Kidney epithelial cell (primary cell): ENCODE data around the gene LEMD1. TPM values are rescaled to one million over a fixed set of nuclear protein-coding genes. Genes with fewer than 3 reads are reported as not detected.

Experiments used
- DNase-seq: peaks from one replicate; pipeline ENCODE4 v3.0.0-alpha.2; 2010; ENCODE audit warnings: low read depth
- H3K27me3 ChIP-seq: 2 replicates; pipeline ENCODE4 v1.6.0; 2011; ENCODE audit warnings: low read length; ENCODE audit not compliant: control insufficient read depth, insufficient read depth
- H3K36me3 ChIP-seq: 2 replicates; pipeline ENCODE4 v1.5.1; 2011; ENCODE audit warnings: low read length; ENCODE audit not compliant: control insufficient read depth, insufficient read depth
- H3K4me3 ChIP-seq: 2 replicates; pipeline ENCODE4 v1.5.1; 2011; ENCODE audit warnings: low read depth, mild to moderate bottlenecking, control low read depth, low read length
- total RNA-seq: library from RNA; depleted of rRNA; stranded (reverse); fragments of >200 nt; gene quantifications from 2 replicates; pipeline ENCODE4 v1.2.3, GENCODE V29; 2015
- TF ChIP-seq, protein P1 (sequence below): IDR thresholded peaks from 2 replicates; pipeline ENCODE4 v1.5.1; 2011; ENCODE audit warnings: mild to moderate bottlenecking, moderate library complexity, low read length, control low read depth, inconsistent platforms; ENCODE audit not compliant: insufficient read depth, poor library complexity, severe bottlenecking

LEMD1 gene
- total RNA-seq, 1 donor from 2014 or later, result 5.1 TPM

DNA sequence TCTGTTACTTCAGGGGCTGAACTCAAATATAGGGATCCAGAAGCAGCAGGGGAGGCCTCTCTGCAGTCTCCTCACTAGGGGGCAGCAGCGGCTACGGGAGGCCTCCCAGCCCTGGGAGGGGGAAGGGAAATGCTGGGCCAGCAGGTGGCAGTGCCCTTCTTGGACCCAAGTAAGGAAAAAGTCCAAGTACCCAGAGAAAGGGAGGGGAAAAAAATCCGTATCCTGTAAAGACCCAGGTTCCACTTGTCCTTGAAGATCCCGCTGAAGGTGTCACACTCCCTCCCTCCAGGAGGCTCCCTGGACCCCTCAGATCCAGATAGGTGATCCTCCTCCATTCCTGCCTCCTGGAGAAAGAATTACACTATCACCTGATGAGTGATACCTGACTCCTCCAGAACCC is 86.2 kb downstream of the LEMD1 start:
- no peaks in the 10 kb centered on the region for H3K36me3 ChIP-seq
- no peak overlapping the region for H3K4me3 ChIP-seq
- peak; percentile 50 for DNase-seq
- H3K27me3 ChIP-seq, result peaks cover 3% of the 10 kb centered on the region
- TF ChIP-seq, protein P1, sequence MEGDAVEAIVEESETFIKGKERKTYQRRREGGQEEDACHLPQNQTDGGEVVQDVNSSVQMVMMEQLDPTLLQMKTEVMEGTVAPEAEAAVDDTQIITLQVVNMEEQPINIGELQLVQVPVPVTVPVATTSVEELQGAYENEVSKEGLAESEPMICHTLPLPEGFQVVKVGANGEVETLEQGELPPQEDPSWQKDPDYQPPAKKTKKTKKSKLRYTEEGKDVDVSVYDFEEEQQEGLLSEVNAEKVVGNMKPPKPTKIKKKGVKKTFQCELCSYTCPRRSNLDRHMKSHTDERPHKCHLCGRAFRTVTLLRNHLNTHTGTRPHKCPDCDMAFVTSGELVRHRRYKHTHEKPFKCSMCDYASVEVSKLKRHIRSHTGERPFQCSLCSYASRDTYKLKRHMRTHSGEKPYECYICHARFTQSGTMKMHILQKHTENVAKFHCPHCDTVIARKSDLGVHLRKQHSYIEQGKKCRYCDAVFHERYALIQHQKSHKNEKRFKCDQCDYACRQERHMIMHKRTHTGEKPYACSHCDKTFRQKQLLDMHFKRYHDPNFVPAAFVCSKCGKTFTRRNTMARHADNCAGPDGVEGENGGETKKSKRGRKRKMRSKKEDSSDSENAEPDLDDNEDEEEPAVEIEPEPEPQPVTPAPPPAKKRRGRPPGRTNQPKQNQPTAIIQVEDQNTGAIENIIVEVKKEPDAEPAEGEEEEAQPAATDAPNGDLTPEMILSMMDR, result peak; percentile 100

DNA sequence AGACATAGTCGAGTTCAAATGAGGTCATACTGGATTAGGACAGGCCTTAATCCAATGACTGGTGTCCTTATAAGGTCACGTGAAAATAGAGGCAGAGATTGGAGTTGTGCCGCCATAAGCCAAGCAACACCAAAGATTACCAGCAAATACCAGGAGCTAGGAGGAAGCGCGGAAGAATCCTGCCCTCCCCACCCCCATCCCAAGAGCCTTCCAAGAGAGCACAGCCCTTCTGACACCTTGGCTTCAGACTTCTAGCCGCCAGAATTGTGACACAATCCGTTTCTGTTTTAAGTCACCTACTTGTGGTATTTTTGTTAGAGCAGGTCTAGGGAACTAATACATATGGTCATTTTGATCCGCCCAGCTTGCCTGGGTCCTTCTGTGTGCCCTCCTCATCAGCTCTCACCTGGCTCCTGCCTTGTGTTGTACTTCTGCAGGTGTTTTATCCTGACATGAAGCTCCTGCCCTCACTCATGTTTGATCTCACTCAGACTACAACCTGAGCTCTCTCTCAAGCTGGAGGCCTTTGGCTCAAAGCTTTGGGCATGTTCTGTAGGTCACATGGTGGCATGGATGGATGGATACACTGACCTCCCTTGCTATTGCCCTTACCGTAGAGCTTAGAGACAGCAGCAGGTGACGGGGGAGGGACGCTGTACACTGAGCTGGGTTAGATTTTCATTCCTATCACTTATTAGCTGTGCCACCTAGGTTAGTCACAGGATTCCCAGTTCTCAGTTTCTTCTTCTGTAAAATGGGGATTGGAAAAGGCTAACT is 89.7 kb downstream of the LEMD1 start:
- Histone ChIP-seq H3K36me3 (no peaks in the 10 kb centered on the region), H3K4me3 (no peak overlapping the region), H3K27me3 (peaks cover 1% of the 10 kb centered on the region)
- TF ChIP-seq, protein P1, result no peak
- DNase-seq, result no peak

Other genes starting within 250 kb of the LEMD1 start
- gene DSTYK, start 210.4 kb downstream of the LEMD1 start, total RNA-seq, result 13.2 and 13.8 TPM in 2 replicates
- 12.7 and 15.7 TPM in 2 replicates for gene TMCC2, start 194.1 kb downstream of the LEMD1 start, total RNA-seq
- gene NUAK2, start 100.3 kb downstream of the LEMD1 start, total RNA-seq, result 139 and 140 TPM in 2 replicates
- 6.7 and 16.5 TPM in 2 replicates for gene KLHDC8A, start 65.1 kb downstream of the LEMD1 start, total RNA-seq
- gene BLACAT1, start 34.0 kb upstream of the LEMD1 start, total RNA-seq, result 1.5 and 2.0 TPM in 2 replicates
- 12.1 and 14.0 TPM in 2 replicates for gene CDK18, start 82.6 kb upstream of the LEMD1 start, total RNA-seq
- gene ELK4, start 210.0 kb upstream of the LEMD1 start, total RNA-seq, result 16.1 and 16.7 TPM in 2 replicates